K562 (cell line): ENCODE results near the gene ATP2A1. TPM values are rescaled to one million over a fixed set of nuclear protein-coding genes. Genes with fewer than 3 reads are reported as not detected.
A peak's percentile ranks its signal among the peaks of the same experiment; 100 is the strongest.

ENCODE experiments used
- CHD7 ChIP-seq: fragments of 200-600 bp; sonication (generic); IDR thresholded peaks from one replicate; pipeline ENCODE4 v1.6.1; 2012; ENCODE audit warnings: mild to moderate bottlenecking, low read depth, low read length, inconsistent platforms
- DACH1 ChIP-seq: fragments of 450-650 bp; IDR thresholded peaks from 2 replicates; pipeline ENCODE4 v1.6.1; 2018; ENCODE audit not compliant: partially characterized antibody
- MLX ChIP-seq, 2 experiments: fragments of 450-650 bp in 1 of 2; sonication (generic) in 1 of 2; formaldehyde crosslinking; conservative IDR thresholded peaks; 2 replicates each; pipeline versions ENCODE4 v1.4.0 to v1.8.1; 2020 to 2022; ENCODE audit warnings: mild to moderate bottlenecking in 1 of 2, missing genetic modification reagents in 1 of 2
- RBM14 ChIP-seq: fragments of 200-400 bp; formaldehyde crosslinking; IDR thresholded peaks from 2 replicates; pipeline ENCODE4 v1.6.1; 2018; ENCODE audit warnings: low read depth, mild to moderate bottlenecking, low read length, moderate library complexity, borderline replicate concordance; ENCODE audit not compliant: insufficient read depth
- TSHZ1 ChIP-seq: fragments of 250-450 bp; sonication (Bioruptor Pico); IDR thresholded peaks from 2 replicates; pipeline ENCODE4 v1.4.0; 2020; ENCODE audit warnings: mild to moderate bottlenecking, moderate library complexity
- ZFP91 ChIP-seq: sonication (generic); formaldehyde crosslinking; IDR thresholded peaks from 2 replicates; pipeline ENCODE4 v1.8.0; 2022; ENCODE audit warnings: mild to moderate bottlenecking, missing genetic modification reagents
- ZNF197 ChIP-seq: fragments of 200-800 bp; sonication (Bioruptor generic); IDR thresholded peaks from 2 replicates; pipeline ENCODE4 v1.6.1; 2016; ENCODE audit warnings: low read depth, missing genetic modification characterization, missing compliant biosample characterization
- polyA plus RNA-seq, 8 experiments: library from polyadenylated mRNA; depleted of rRNA in 4 of 8; stranded (reverse) in 5 of 8; unstranded in 3 of 8; fragments of >200 nt; fragmentation: Nextera tagmentation in 2 of 8; fragmentation: Illumina TruSeq in 1 of 8; extraction: Ambion mirVana in 2 of 8; extraction: Trizol in 1 of 8; gene quantifications; 2 replicates each; pipeline versions ENCODE4 v1.2.1 to v1.2.3, GENCODE V29; 2011 to 2014; ENCODE audit warnings: inconsistent platforms in 1 of 8, missing spikeins in 1 of 8
- total RNA-seq, 7 experiments: library from RNA; depleted of rRNA in 6 of 7; stranded (reverse); fragments of >200 nt in 6 of 7; fragmentation: Illumina TruSeq in 2 of 7; extraction: Trizol in 2 of 7; gene quantifications; 2 replicates each; pipeline versions ENCODE4 v1.2.1 to v1.2.3, GENCODE V29; 2011 to 2021; ENCODE audit warnings: low replicate concordance in 1 of 7

The ATP2A1 gene
- total and polyA plus RNA-seq, 9 of the 15 experiments (the other 6 are each of a cell fraction or from before 2014, with no cell fraction given), result 0.25 to 2.6 (median 0.65) TPM

GRCh38 chr16:28846080-28846932 is 32.0 kb upstream of the ATP2A1 start, which contains the start of gene TUFM (continued):
- TF ChIP-seq ZFP91 (CRISPR knock-in tag) (no peak), CHD7 (no peak), RBM14 (no peak), ZNF197 (CRISPR knock-in tag) (no peak), MLX (CRISPR knock-in tag; conservative IDR thresholded peaks at IDR 0.05) (0 out of 4 replicates have a peak, but pooled peaks of 1 of the 2 experiments have one; percentile 14), DACH1 (no peak), TSHZ1 (CRISPR knock-in tag) (no peak)
